HCT116 (cell line): ENCODE measurements around the gene CAPN2. TPM values are rescaled to one million over a fixed set of nuclear protein-coding genes. Genes with fewer than 3 reads are reported as not detected.
A peak's percentile ranks its signal among the peaks of the same experiment; 100 is the strongest.

Experiments
- ATAC-seq: fragments of 200-7000 bp; cut with Tn5 transposase; 2 replicates; pipeline ENCODE4 v1.9.1; 2020; ENCODE audit warnings: mild to moderate bottlenecking, moderate library complexity
- BruUV-seq: library from RNA; stranded (reverse); fragments of 400-500 nt; replicated peaks from 2 replicates; lab custom pipeline; 2021; lab: Mats Ljungman, UMichigan
- CTCF ChIA-PET: fragments of 300-600 bp; sonication (Branson Sonifier 250); formaldehyde crosslinking; loops from one replicate; lab custom pipeline; 2021; ENCODE audit warnings: antibody characterized with exemption; lab: Charles Lee
- POLR2A ChIA-PET: fragments of 300-600, 350-600 bp; sonication (Branson Sonifier 250); formaldehyde crosslinking; loops from one replicate; lab custom pipeline; 2021; ENCODE audit warnings: antibody characterized with exemption; lab: Charles Lee
- RAD21 ChIA-PET, 2 experiments: fragments of 300-600 bp; sonication (Branson Sonifier 250); formaldehyde crosslinking; loops; one replicate each; lab custom pipeline; 2023; ENCODE audit warnings: low total read pairs in 2 of 2; ENCODE audit not compliant: uncharacterized antibody in 2 of 2, unreplicated experiment in 2 of 2, low non-redundant PET in 1 of 2; lab: Charles Lee
- DNase-seq: peaks from one replicate; pipeline ENCODE4 v3.0.0-alpha.2; 2010; ENCODE audit warnings: low read depth, low spot score
- H2AFZ ChIP-seq: fragments of 200-600 bp; shearing (Covaris generic), sonication (generic); 2 replicates; pipeline ENCODE4 v1.6.1; 2017; ENCODE audit warnings: low read depth, mixed run types, mixed read lengths, antibody characterized with exemption, low read length; ENCODE audit not compliant: poor library complexity, severe bottlenecking
- H3K27ac ChIP-seq: 2 replicates; pipeline ENCODE4 v1.5.1; 2012; ENCODE audit warnings: low read depth, low read length
- H3K27me3 ChIP-seq: fragments of 200-600 bp; sonication (generic); 2 replicates; pipeline ENCODE4 v1.6.1; 2016; ENCODE audit warnings: mixed run types, low read length, mixed read lengths; ENCODE audit not compliant: insufficient read depth
- H3K36me3 ChIP-seq, 2 experiments: fragments of 200-500 bp in 1 of 2; fragments of 200-600 bp in 1 of 2; sonication (Bioruptor generic) in 1 of 2; sonication (generic) in 1 of 2; 2 replicates each; pipeline versions ENCODE4 v1.5.1 to v1.6.1; 2014 to 2016; ENCODE audit warnings: low read length in 2 of 2, inconsistent platforms in 1 of 2, mixed read lengths in 1 of 2, mixed run types in 1 of 2; ENCODE audit not compliant: insufficient read depth in 2 of 2, control insufficient read depth in 1 of 2
- H3K4me1 ChIP-seq, 2 experiments: fragments of 200-600 bp in 1 of 2; sonication (generic) in 1 of 2; 2 replicates each; pipeline versions ENCODE4 v1.5.1 to v1.6.1; 2012 to 2017; ENCODE audit warnings: low read length in 2 of 2, inconsistent platforms in 1 of 2, mild to moderate bottlenecking in 1 of 2, mixed read lengths in 1 of 2, mixed run types in 1 of 2, moderate library complexity in 1 of 2; ENCODE audit not compliant: insufficient read depth in 2 of 2, control insufficient read depth in 1 of 2
- H3K4me2 ChIP-seq: fragments of 200-600 bp; sonication (generic); 2 replicates; pipeline ENCODE4 v1.6.1; 2017; ENCODE audit warnings: mixed run types, low read length, mixed read lengths
- H3K4me3 ChIP-seq, 2 experiments: fragments of 200-600 bp in 1 of 2; sonication (generic) in 1 of 2; replicated peaks in 1 of 2; 2 replicates each; pipeline ENCODE4 v1.5.1; 2011 to 2016; ENCODE audit warnings: low read length in 2 of 2, control low read depth in 1 of 2, low read depth in 1 of 2, mild to moderate bottlenecking in 1 of 2, mixed read lengths in 1 of 2, mixed run types in 1 of 2
- H3K79me2 ChIP-seq: fragments of 200-600 bp; sonication (generic); 2 replicates; pipeline ENCODE4 v1.6.1; 2017; ENCODE audit warnings: mild to moderate bottlenecking, mixed run types, low read length, moderate library complexity, mixed read lengths; ENCODE audit not compliant: insufficient read depth
- H3K9ac ChIP-seq: fragments of 200-600 bp; sonication (generic); 2 replicates; pipeline ENCODE4 v1.6.1; 2016; ENCODE audit warnings: low read length, mixed read lengths
- H3K9me2 ChIP-seq: fragments of 200-600 bp; sonication (generic), shearing (Covaris generic); 2 replicates; pipeline ENCODE4 v1.6.1; 2017; ENCODE audit warnings: mixed run types, mild to moderate bottlenecking, moderate library complexity; ENCODE audit not compliant: insufficient read depth
- H3K9me3 ChIP-seq, 2 experiments: fragments of 200-500 bp in 1 of 2; fragments of 200-600 bp in 1 of 2; sonication (Bioruptor generic) in 1 of 2; sonication (generic) in 1 of 2; 2 replicates each; pipeline ENCODE4 v1.6.1; 2014 to 2017; ENCODE audit warnings: low read length in 2 of 2, mixed read lengths in 2 of 2, inconsistent platforms in 1 of 2, low read depth in 1 of 2, mild to moderate bottlenecking in 1 of 2, mixed run types in 1 of 2, moderate library complexity in 1 of 2; ENCODE audit not compliant: control insufficient read depth in 1 of 2, insufficient read depth in 1 of 2
- H4K20me1 ChIP-seq: fragments of 200-600 bp; sonication (generic), shearing (Covaris generic); 2 replicates; pipeline ENCODE4 v1.6.1; 2017; ENCODE audit warnings: mixed run types, mild to moderate bottlenecking, moderate library complexity; ENCODE audit not compliant: insufficient read depth
- ATF3 ChIP-seq: IDR thresholded peaks from 2 replicates; pipeline ENCODE4 v1.6.1; 2012
- CBX3 ChIP-seq: IDR thresholded peaks from 2 replicates; pipeline ENCODE4 v1.6.1; 2012; ENCODE audit warnings: low read depth
- CEBPB ChIP-seq: IDR thresholded peaks from 2 replicates; pipeline ENCODE4 v1.6.1; 2012; ENCODE audit warnings: low read depth
- EGR1 ChIP-seq: IDR thresholded peaks from 2 replicates; pipeline ENCODE4 v1.6.1; 2012; ENCODE audit warnings: low read depth
- ELF1 ChIP-seq: IDR thresholded peaks from 2 replicates; pipeline ENCODE4 v1.6.1; 2012; ENCODE audit warnings: low read depth, borderline replicate concordance
- EZH2 ChIP-seq: fragments of 200-600 bp; sonication (generic); IDR thresholded peaks from 2 replicates; pipeline ENCODE4 v1.6.1; 2017; ENCODE audit warnings: antibody characterized with exemption, mixed run types
- EZH2phosphoT487 ChIP-seq: fragments of 200-600 bp; IDR thresholded peaks from 2 replicates; pipeline ENCODE4 v1.6.1; 2018; ENCODE audit warnings: antibody characterized with exemption, borderline replicate concordance
- FOSL1 ChIP-seq: IDR thresholded peaks from 2 replicates; pipeline ENCODE4 v1.6.1; 2012; ENCODE audit warnings: low read depth
- JUND ChIP-seq: IDR thresholded peaks from 2 replicates; pipeline ENCODE4 v1.6.1; 2012
- MAX ChIP-seq: IDR thresholded peaks from 2 replicates; pipeline ENCODE4 v1.6.1; 2012
- POLR2A ChIP-seq: IDR thresholded peaks from 2 replicates; pipeline ENCODE4 v1.7.0; 2011; ENCODE audit warnings: borderline replicate concordance; ENCODE audit not compliant: insufficient read depth, insufficient read length; ENCODE audit errors: extremely low read depth
- POLR2AphosphoS5 ChIP-seq: IDR thresholded peaks from 2 replicates; pipeline ENCODE4 v1.6.1; 2011; ENCODE audit warnings: mild to moderate bottlenecking, low read depth, low read length, moderate library complexity
- RAD21 ChIP-seq: IDR thresholded peaks from 2 replicates; pipeline ENCODE4 v1.6.1; 2012; ENCODE audit warnings: low read depth, mild to moderate bottlenecking
- SIN3A ChIP-seq: IDR thresholded peaks from 2 replicates; pipeline ENCODE4 v1.6.1; 2012; ENCODE audit warnings: low read depth
- SRF ChIP-seq: IDR thresholded peaks from 2 replicates; pipeline ENCODE4 v1.6.1; 2012; ENCODE audit warnings: low read depth
- TCF7L2 ChIP-seq: IDR thresholded peaks from 2 replicates; pipeline ENCODE4 v1.7.0; 2011; ENCODE audit warnings: borderline replicate concordance, inconsistent platforms; ENCODE audit not compliant: insufficient read depth, insufficient read length; ENCODE audit errors: extremely low read depth
- YY1 ChIP-seq: IDR thresholded peaks from 2 replicates; pipeline ENCODE4 v1.6.1; 2011; ENCODE audit warnings: low read length, low read depth, moderate library complexity, mild to moderate bottlenecking; ENCODE audit not compliant: insufficient replicate concordance; ENCODE audit errors: extremely low read depth
- ZFX ChIP-seq: fragments of 450-650 bp; IDR thresholded peaks from 2 replicates; pipeline ENCODE4 v1.6.1; 2017
- ZNF274 ChIP-seq: fragments of 200-500 bp; sonication (Bioruptor generic); IDR thresholded peaks from 2 replicates; pipeline ENCODE4 v1.6.1; 2014; ENCODE audit warnings: mild to moderate bottlenecking, low read depth, low read length, inconsistent platforms
- intact Hi-C: fragments of 100-400 bp; cut with micrococcal nuclease; formaldehyde crosslinking; loops from 2 replicates; pipeline ENCODE4 v1.10.0; 2022
- total RNA-seq: library from RNA; stranded (reverse); gene quantifications from one replicate; pipeline ENCODE4 v1.2.1, GENCODE V29; 2021; ENCODE audit not compliant: unreplicated experiment
- TF ChIP-seq, protein P1 (sequence below): IDR thresholded peaks from 2 replicates; pipeline ENCODE4 v1.6.1; 2012; ENCODE audit warnings: low read depth

CAPN2 gene
- total RNA-seq, 1 experiment from 2014 or later = 173 TPM

DNA sequence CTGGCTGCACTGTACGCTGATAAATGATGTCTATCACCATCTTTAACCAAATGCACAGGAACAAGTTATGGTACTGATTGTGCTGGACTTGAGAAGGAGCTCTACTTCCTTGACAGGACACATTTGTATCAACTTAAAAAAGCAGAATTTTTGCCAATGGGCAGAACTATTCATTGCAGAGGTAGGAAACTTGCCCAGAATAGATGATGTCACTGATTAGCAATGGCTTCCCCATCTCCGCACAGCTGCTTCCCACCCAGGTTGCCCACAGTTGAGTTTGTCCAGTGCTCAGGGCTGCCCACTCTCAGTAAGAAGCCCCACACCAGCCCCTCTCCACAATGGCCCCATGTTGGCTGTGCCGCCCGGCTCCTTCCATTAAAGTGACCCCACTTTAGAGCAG, 33.4 kb downstream of the CAPN2 start:
- no peak for TF ChIP-seq CBX3
- TF ChIP-seq JUND = no peak
- no peak for TF ChIP-seq SRF
- TF ChIP-seq, protein P1, sequence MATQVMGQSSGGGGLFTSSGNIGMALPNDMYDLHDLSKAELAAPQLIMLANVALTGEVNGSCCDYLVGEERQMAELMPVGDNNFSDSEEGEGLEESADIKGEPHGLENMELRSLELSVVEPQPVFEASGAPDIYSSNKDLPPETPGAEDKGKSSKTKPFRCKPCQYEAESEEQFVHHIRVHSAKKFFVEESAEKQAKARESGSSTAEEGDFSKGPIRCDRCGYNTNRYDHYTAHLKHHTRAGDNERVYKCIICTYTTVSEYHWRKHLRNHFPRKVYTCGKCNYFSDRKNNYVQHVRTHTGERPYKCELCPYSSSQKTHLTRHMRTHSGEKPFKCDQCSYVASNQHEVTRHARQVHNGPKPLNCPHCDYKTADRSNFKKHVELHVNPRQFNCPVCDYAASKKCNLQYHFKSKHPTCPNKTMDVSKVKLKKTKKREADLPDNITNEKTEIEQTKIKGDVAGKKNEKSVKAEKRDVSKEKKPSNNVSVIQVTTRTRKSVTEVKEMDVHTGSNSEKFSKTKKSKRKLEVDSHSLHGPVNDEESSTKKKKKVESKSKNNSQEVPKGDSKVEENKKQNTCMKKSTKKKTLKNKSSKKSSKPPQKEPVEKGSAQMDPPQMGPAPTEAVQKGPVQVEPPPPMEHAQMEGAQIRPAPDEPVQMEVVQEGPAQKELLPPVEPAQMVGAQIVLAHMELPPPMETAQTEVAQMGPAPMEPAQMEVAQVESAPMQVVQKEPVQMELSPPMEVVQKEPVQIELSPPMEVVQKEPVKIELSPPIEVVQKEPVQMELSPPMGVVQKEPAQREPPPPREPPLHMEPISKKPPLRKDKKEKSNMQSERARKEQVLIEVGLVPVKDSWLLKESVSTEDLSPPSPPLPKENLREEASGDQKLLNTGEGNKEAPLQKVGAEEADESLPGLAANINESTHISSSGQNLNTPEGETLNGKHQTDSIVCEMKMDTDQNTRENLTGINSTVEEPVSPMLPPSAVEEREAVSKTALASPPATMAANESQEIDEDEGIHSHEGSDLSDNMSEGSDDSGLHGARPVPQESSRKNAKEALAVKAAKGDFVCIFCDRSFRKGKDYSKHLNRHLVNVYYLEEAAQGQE = no peak
- BruUV-seq = TSS peak; percentile 4
- no peak for DNase-seq
- Histone ChIP-seq H3K9me2 (no peaks in the 10 kb centered on the region), H3K4me3 (no peak overlapping the region), H3K36me3 (peaks cover 18 to 50% of the 10 kb centered on the region in 2 experiments), H3K9me3 (no peaks in the 10 kb centered on the region), H3K27me3 (no peaks in the 10 kb centered on the region), H3K4me2 (no peak overlapping the region), H3K9ac (no peak overlapping the region), H2AFZ (no peak overlapping the region), H3K4me1 (peaks cover 0 to 3% of the 10 kb centered on the region in 2 experiments; a peak in 1 of 4 replicates), H3K79me2 (peaks cover 45% of the 10 kb centered on the region; the same call in 1 of the 2 replicates), H4K20me1 (no peaks in the 10 kb centered on the region), H3K27ac (no peak overlapping the region)
- intact Hi-C loops = no loop called here
- ChIA-PET CTCF (interaction anchor here (0.7 kb wide), 1 partner anchor 371 kb away, joined by 4 read pairs; no protein-coding TSS in a partner anchor), POLR2A (no interaction called here), RAD21 (no interaction called here)
- ATAC-seq = no peak

GRCh38 chr1:223747838-223748335, 35.5 kb downstream of the CAPN2 start:
- peaks cover 24 to 67% of the 10 kb centered on the region in 2 experiments for H3K36me3 ChIP-seq
- TF ChIP-seq EZH2phosphoT487 (no peak), ZFX (no peak), RAD21 (no peak), CBX3 (no peak), ELF1 (no peak), EGR1 (no peak), EZH2 (no peak), YY1 (no peak), TCF7L2 (no peak), FOSL1 (no peak), MAX (no peak), CEBPB (no peak), SRF (no peak), ZNF274 (no peak), SIN3A (no peak), POLR2AphosphoS5 (no peak), POLR2A (no peak), ATF3 (no peak)

More at GRCh38 chr1:223747838-223748335, 35.5 kb downstream of the CAPN2 start:
- Histone ChIP-seq H3K9ac (no peak overlapping the region), H3K4me3 (no peak overlapping the region), H3K4me1 (no peaks in the 10 kb centered on the region), H3K79me2 (peaks cover 29% of the 10 kb centered on the region; the same call in 1 of the 2 replicates), H3K27ac (no peak overlapping the region), H3K9me3 (no peaks in the 10 kb centered on the region), H2AFZ (no peak overlapping the region), H4K20me1 (no peaks in the 10 kb centered on the region), H3K9me2 (no peaks in the 10 kb centered on the region), H3K4me2 (no peak overlapping the region), H3K27me3 (no peaks in the 10 kb centered on the region)
- no TSS peak for BruUV-seq
- intact Hi-C loops = loop anchor here (2.0 kb wide), 1 partner anchor 33 kb away; no protein-coding TSS in a partner anchor
- ATAC-seq (no peak), DNase-seq (no peak)
- RAD21 ChIA-PET = no interaction called here
- POLR2A ChIA-PET = no interaction called here
- CTCF ChIA-PET = interaction anchor here (0.6 to 2.1 kb wide), 2 partner anchors 40 to 49 kb away, joined by 3 to 15 read pairs; no protein-coding TSS in a partner anchor
